ENCODE results near the gene RXRA. TPM values are rescaled to one million over a fixed set of nuclear protein-coding genes. Genes with fewer than 3 reads are reported as not detected.

The RXRA gene
- total and polyA plus RNA-seq, 2 of the 13 experiments (the other 11 are each of a cell fraction or from before 2014, with no cell fraction given): 18.9 to 29.2 TPM

- TF ChIP-seq ZFP36L2 (CRISPR knock-in tag; IDR thresholded peaks at IDR 0.05) (0 out of 2 replicates have a peak, but pooled peaks have one; percentile 34), SKIL (CRISPR knock-in tag; IDR thresholded peaks at IDR 0.05; ENCODE audit: borderline replicate concordance) (peak; percentile 30; the same call in 1 of the 2 replicates), PTBP1 (IDR thresholded peaks at IDR 0.05; ENCODE audit: low read depth, low read length, poor library complexity, severe bottlenecking) (no peak), ZNF333 (CRISPR knock-in tag; IDR thresholded peaks at IDR 0.05; ENCODE audit: borderline replicate concordance) (peak; percentile 80; the same call in 1 of the 2 replicates), HIVEP1 (CRISPR knock-in tag; IDR thresholded peaks at IDR 0.05) (peak; percentile 75; the same call in 1 of the 2 replicates), ZNF672 (CRISPR knock-in tag; IDR thresholded peaks at IDR 0.05) (peak; percentile 38; the same call in 1 of the 2 replicates), TRIM24 (CRISPR knock-in tag; IDR thresholded peaks at IDR 0.05) (no peak), TRAFD1 (CRISPR knock-in tag; IDR thresholded peaks at IDR 0.05; ENCODE audit: borderline replicate concordance) (no peak), CBX2 (IDR thresholded peaks at IDR 0.05; ENCODE audit: low read depth, low read length) (no peak), CBX2 (CRISPR knock-in tag; IDR thresholded peaks at IDR 0.05; ENCODE audit: low read depth) (peak; percentile 90), GMEB1 (CRISPR knock-in tag; IDR thresholded peaks at IDR 0.05; ENCODE audit: borderline replicate concordance) (0 out of 2 replicates have a peak, but pooled peaks have one; percentile 42), HOXA7 (CRISPR knock-in tag; IDR thresholded peaks at IDR 0.05) (no peak), ZBTB2 (CRISPR knock-in tag; IDR thresholded peaks at IDR 0.05; ENCODE audit: low read depth) (peak; percentile 59; the same call in 1 of the 2 replicates), PLRG1 (conservative IDR thresholded peaks at IDR 0.05) (no peak), GATA4 (IDR thresholded peaks at IDR 0.05; ENCODE audit: borderline replicate concordance, low read depth) (no peak), ZNF878 (CRISPR knock-in tag; IDR thresholded peaks at IDR 0.05) (peak; percentile 98), HMG20A (CRISPR knock-in tag; IDR thresholded peaks at IDR 0.05; ENCODE audit: borderline replicate concordance) (0 out of 2 replicates have a peak, but pooled peaks have one; percentile 50), SMAD9 (CRISPR knock-in tag; IDR thresholded peaks at IDR 0.05) (peak; percentile 96), MAZ (IDR thresholded peaks at IDR 0.05; ENCODE audit: borderline replicate concordance, low read depth, low read length) (no peak), MAZ (CRISPR knock-in tag; IDR thresholded peaks at IDR 0.05; ENCODE audit: low read depth) (peak; percentile 89), ZNF589 (CRISPR knock-in tag; conservative IDR thresholded peaks at IDR 0.05) (no peak; the same call in 1 of the 2 replicates), PHF21A (CRISPR knock-in tag; IDR thresholded peaks at IDR 0.05) (no peak), SETDB1 (CRISPR knock-in tag; IDR thresholded peaks at IDR 0.05; ENCODE audit: borderline replicate concordance) (no peak), TP53 (CRISPR knock-in tag; conservative IDR thresholded peaks at IDR 0.05) (peak; percentile 59; the same call in 1 of the 2 replicates)
Observed at GRCh38 chr9:134323741-134324358, 2.4 kb upstream of the RXRA start (continued).
